Uterus (tissue), 4 donors: ENCODE measurements around the gene EXOC4. TPM values are rescaled to one million over a fixed set of nuclear protein-coding genes. Genes with fewer than 3 reads are reported as not detected.

Experiments used
- DNase-seq, 2 donors: peaks; one replicate each; pipeline ENCODE4 v3.0.0-alpha.2; 2019 to 2020
- H3K27ac ChIP-seq, 2 donors: fragments of 200-600 bp; sonication (generic); 1 replicate in 1 of 2; 2 replicates in 1 of 2; pipeline ENCODE4 v1.5.1; 2016 to 2018
- H3K27me3 ChIP-seq, 2 donors: fragments of 200-600 bp; sonication (generic); one replicate each; pipeline ENCODE4 v1.5.1; 2018 to 2019; ENCODE audit warnings: control low read depth in 1 of 2
- H3K36me3 ChIP-seq, 2 donors: fragments of 200-600 bp; sonication (generic); one replicate each; pipeline ENCODE4 v1.5.1; 2019; ENCODE audit warnings: control low read depth in 1 of 2
- H3K4me1 ChIP-seq, 2 donors: fragments of 200-600 bp; sonication (generic); one replicate each; pipeline ENCODE4 v1.5.1; 2018 to 2019; ENCODE audit warnings: control low read depth in 1 of 2
- H3K4me3 ChIP-seq, 2 donors: fragments of 200-600 bp; sonication (generic); 1 replicate in 1 of 2; 2 replicates in 1 of 2; pipeline ENCODE4 v1.5.1; 2018 to 2019; ENCODE audit warnings: mild to moderate bottlenecking in 1 of 2
- H3K9me3 ChIP-seq, 2 donors: fragments of 200-600 bp; sonication (generic); one replicate each; pipeline ENCODE4 v1.5.1; 2019; ENCODE audit warnings: control low read depth in 1 of 2
- POLR2A ChIP-seq, 2 donors: fragments of 450-650 bp; IDR thresholded peaks; one replicate each; pipeline ENCODE4 v1.6.1; 2016; ENCODE audit warnings: antibody characterized with exemption in 2 of 2, mild to moderate bottlenecking in 1 of 2, moderate library complexity in 1 of 2
- intact Hi-C: fragments of 100-400 bp; cut with DNase I; formaldehyde crosslinking; loops from one replicate; pipeline ENCODE4 v1.15.1; 2023; ENCODE audit warnings: low total_unique reads
- total RNA-seq, 4 donors: library from RNA; depleted of rRNA in 3 of 4; stranded (reverse); fragments of >200 nt in 3 of 4; gene quantifications; one replicate each; pipeline versions ENCODE4 v1.1.0 to v1.2.4, GENCODE V29; 2014 to 2023
- TF ChIP-seq, protein P1 (sequence below), 4 experiments: fragments of 200-600 bp in 2 of 4; fragments of 450-650 bp in 2 of 4; sonication (generic) in 2 of 4; IDR thresholded peaks; one replicate each; pipeline ENCODE4 v1.5.1; 2016 to 2019; ENCODE audit warnings: antibody characterized with exemption in 4 of 4, mild to moderate bottlenecking in 2 of 4, moderate library complexity in 1 of 4
- donor health status: DM: yes; HTN: yes; CAD: no.

EXOC4 gene
- total RNA-seq, 4 donors from 2014 or later = 27.2 to 126 (median 65.4) TPM

DNA sequence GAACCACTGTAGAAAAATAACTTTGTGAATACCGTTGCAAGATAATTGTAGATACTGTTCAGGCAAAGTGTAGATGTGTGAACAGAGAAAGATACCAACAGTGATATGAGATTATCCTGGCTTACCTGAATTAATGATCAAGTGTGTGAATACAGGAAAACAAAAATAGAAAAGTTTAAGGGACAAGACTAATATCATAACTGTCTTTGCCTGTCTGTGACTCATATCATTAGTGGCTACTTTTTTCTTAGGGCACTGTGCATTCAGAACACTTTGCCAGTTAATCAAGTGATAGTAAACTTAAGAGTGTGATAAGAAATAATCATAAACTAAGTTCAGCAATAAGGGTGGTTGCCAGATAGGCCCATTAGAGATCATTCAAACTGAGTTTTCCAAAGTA, 551.2 kb downstream of the EXOC4 start:
- TF ChIP-seq, protein P1, sequence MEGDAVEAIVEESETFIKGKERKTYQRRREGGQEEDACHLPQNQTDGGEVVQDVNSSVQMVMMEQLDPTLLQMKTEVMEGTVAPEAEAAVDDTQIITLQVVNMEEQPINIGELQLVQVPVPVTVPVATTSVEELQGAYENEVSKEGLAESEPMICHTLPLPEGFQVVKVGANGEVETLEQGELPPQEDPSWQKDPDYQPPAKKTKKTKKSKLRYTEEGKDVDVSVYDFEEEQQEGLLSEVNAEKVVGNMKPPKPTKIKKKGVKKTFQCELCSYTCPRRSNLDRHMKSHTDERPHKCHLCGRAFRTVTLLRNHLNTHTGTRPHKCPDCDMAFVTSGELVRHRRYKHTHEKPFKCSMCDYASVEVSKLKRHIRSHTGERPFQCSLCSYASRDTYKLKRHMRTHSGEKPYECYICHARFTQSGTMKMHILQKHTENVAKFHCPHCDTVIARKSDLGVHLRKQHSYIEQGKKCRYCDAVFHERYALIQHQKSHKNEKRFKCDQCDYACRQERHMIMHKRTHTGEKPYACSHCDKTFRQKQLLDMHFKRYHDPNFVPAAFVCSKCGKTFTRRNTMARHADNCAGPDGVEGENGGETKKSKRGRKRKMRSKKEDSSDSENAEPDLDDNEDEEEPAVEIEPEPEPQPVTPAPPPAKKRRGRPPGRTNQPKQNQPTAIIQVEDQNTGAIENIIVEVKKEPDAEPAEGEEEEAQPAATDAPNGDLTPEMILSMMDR (IDR thresholded peaks at IDR 0.05) = no peak
- TF ChIP-seq POLR2A (IDR thresholded peaks at IDR 0.05) = no peak
- H3K9me3 ChIP-seq = no peaks in the 10 kb centered on the region
- no peak for DNase-seq
- intact Hi-C loops = no loop called here
- no peak overlapping the region for H3K4me3 ChIP-seq
- no peak overlapping the region for H3K27ac ChIP-seq
- H3K27me3 ChIP-seq = no peaks in the 10 kb centered on the region
- H3K36me3 ChIP-seq = no peaks in the 10 kb centered on the region
- H3K4me1 ChIP-seq = no peaks in the 10 kb centered on the region

DNA sequence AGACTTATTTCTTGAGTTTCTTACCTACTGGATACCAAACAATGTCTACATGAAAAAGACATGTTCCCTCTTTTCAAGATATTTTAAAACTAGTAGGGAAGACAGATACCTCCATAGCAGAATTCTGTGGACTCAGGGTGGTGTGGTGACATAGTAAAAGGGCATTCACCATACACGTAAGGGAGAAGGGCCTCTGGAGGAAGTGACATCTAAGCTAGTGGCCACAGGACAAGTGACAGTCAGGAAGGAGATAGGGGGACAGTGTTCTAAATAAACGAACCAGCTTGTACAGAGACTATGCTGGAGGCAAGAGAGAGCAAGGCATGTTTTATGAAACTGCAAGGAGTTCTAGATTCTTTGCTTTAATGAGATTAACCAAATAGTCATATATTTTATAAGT, 552.5 kb downstream of the EXOC4 start:
- Histone ChIP-seq H3K4me3 (no peak overlapping the region), H3K9me3 (no peaks in the 10 kb centered on the region), H3K27ac (no peak overlapping the region), H3K4me1 (no peaks in the 10 kb centered on the region), H3K27me3 (no peaks in the 10 kb centered on the region), H3K36me3 (no peaks in the 10 kb centered on the region)
- intact Hi-C loops = no loop called here
- DNase-seq = no peak
- TF ChIP-seq, protein P1 (IDR thresholded peaks at IDR 0.05) = no peak
- TF ChIP-seq POLR2A (IDR thresholded peaks at IDR 0.05) = no peak

DNA sequence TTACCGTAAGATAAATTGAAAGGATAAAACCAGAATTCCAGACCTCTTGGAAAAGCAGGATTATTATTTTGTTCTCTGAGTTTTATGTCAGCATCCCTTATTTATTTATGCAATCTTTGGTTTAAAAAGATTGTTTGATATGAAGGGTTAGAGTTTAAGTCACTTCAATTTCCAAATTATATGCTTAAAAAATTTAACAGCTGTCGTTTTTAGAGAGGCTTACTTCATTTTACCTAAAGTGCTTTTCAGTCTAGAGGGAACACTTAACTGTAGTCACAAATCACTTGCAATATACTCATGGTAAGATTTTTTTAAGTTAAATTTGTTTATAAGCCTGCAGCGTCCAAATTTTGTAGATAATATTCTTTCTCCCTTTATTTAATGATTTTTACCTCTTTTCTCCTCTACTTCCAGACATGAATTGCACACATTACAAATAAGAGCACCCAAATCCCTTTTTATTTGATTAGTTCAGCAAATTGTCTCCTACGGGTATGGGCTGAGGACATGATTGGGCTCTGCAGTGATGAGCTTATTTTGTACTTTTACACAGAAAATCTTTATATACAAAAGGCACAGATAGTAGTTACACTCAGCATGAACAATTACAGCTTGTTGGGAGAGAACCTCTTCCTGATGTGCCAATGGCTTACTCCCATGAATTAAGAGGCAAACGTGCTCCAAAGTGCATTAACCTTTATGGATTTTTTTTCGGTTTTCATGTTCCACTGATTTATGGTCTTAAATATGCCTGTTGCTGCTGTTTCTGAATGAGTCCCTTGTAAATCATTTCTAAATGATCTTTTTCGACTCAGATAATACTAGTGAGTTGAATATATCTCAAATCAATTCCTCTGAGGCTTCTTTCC, 555.0 kb downstream of the EXOC4 start:
- no peak for DNase-seq
- intact Hi-C loops = no loop called here
- Histone ChIP-seq H3K4me3 (no peak overlapping the region), H3K27me3 (no peaks in the 10 kb centered on the region), H3K9me3 (no peaks in the 10 kb centered on the region), H3K27ac (no peak overlapping the region), H3K4me1 (no peaks in the 10 kb centered on the region), H3K36me3 (no peaks in the 10 kb centered on the region)
- TF ChIP-seq, protein P1 (IDR thresholded peaks at IDR 0.05) = no peak
- no peak for TF ChIP-seq POLR2A (IDR thresholded peaks at IDR 0.05)

DNA sequence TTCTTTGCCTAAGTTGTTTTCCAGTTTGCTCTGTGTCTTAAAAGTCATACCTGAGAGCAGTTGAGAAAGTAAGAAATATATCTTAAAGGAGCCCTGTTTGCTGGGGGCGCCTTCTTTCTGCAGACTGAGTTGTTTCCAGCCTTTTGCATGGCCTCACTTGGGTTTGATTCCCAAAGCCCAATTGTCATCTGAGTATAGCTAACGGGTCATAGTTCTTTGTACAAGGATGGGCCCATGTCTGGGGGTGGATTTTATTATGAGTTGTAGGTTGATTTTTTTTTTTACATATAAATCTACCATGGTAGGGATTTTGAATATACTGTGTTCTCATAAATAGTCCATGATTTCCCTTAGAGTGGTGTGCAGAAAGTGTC, 555.6 kb downstream of the EXOC4 start:
- Histone ChIP-seq H3K36me3 (no peaks in the 10 kb centered on the region), H3K4me3 (no peak overlapping the region), H3K27ac (no peak overlapping the region), H3K4me1 (no peaks in the 10 kb centered on the region), H3K27me3 (no peaks in the 10 kb centered on the region), H3K9me3 (no peaks in the 10 kb centered on the region)
- DNase-seq = no peak
- TF ChIP-seq POLR2A (IDR thresholded peaks at IDR 0.05) = no peak
- TF ChIP-seq, protein P1 (IDR thresholded peaks at IDR 0.05) = no peak
- intact Hi-C loops = no loop called here

DNA sequence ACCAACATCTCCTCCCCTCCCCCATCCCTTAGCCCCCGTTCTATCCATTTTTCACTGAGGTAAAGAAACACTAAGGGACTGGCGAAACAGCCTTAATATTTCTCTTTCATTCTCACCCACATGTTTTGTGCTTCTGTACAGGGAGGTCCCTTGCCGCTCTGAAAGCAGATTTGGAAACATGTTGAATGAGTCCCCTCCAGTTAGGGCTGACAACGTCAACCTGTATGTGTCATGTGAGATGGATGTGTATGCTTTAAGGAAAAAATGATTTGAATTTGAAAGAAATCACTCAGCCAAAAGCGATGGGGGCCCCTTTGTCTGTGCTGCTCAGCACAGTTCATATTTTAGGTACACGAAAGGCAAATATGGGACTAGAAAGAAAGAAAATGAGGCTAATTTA, 560.0 kb downstream of the EXOC4 start:
- no peak for DNase-seq
- Histone ChIP-seq H3K4me1 (no peaks in the 10 kb centered on the region), H3K27ac (no peak overlapping the region), H3K36me3 (no peaks in the 10 kb centered on the region), H3K4me3 (no peak overlapping the region), H3K27me3 (no peaks in the 10 kb centered on the region), H3K9me3 (no peaks in the 10 kb centered on the region)
- intact Hi-C loops = no loop called here
- TF ChIP-seq, protein P1 (IDR thresholded peaks at IDR 0.05) = no peak
- no peak for TF ChIP-seq POLR2A (IDR thresholded peaks at IDR 0.05)
